HG03432 (cell line): Measurements from ENCODE around the gene RTP3.
"Not testable (repeated sequence)": the region's sequence is repeated elsewhere in the genome, so short reads cannot be mapped to it uniquely, and the experiment has no call there.

Experiments
- ATAC-seq: cut with Tn5 transposase; IDR thresholded peaks from one replicate; pipeline ENCODE4 v1.9.1; 2021; ENCODE audit warnings: mild to moderate bottlenecking, moderate library complexity; ENCODE audit not compliant: unreplicated experiment

Gene RTP3

DNA sequence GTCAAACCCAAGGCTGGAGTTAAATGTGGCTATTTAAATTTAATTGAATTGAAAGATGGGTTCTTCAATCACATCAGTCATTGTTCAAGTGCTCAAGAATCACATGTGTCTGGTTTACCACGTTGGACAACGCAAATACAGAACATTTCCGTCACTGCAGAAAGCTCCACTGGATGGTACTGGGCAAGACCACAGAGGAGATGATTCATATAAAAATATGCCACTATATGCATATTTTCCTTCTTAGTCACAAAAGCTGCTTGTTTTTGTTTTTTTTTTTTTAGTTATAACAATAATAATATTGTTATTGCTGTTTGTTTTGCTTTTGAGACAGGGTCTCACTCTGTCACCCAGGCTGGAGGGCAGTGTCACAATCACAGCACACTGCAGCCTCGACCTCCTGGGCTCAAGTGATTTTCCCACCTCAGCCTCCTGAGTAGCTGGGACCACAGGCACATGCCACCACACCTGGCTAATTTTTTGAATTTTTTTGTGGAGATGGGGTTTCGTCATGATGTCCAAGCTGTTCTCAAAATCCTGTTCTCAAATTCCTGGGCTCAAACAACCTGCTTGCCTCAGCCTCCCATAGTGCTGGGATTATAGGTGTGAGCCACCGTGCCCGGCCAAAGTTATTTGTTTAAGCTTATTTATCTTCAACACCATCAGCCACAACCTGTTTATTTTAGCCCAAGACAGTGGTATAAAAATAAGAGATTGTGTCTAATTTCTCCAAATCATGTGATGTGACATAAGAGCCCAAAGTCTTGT, 19.4 kb downstream of the RTP3 start:
- no peak for ATAC-seq

DNA sequence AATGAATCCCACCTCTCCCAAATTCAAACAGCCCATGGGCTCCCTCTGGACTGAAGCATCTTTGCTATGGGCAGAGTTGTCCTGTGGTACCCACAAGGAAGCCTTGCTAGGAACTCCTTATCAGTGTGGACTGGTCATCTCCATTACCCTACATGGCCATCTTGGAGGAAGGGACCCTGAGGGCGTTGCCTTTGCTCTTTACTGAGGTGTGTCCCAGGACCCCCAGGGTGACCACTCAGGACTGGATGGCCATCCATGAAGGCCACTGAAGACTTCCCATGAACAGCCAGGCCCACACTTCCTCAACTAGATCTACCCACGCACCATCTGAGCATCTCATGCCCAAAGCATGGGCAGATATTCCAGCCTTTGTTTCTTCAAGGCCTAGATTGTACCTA, 20.0 kb downstream of the RTP3 start:
- ATAC-seq = no peak

GRCh38 chr3:46519952-46520351, 22.2 kb downstream of the RTP3 start:
- ATAC-seq = no peak

- ATAC-seq = no peak
Observed at GRCh38 chr3:46520531-46520930, 22.8 kb downstream of the RTP3 start.

GRCh38 chr3:46521096-46521495, 23.3 kb downstream of the RTP3 start:
- ATAC-seq = no peak

DNA sequence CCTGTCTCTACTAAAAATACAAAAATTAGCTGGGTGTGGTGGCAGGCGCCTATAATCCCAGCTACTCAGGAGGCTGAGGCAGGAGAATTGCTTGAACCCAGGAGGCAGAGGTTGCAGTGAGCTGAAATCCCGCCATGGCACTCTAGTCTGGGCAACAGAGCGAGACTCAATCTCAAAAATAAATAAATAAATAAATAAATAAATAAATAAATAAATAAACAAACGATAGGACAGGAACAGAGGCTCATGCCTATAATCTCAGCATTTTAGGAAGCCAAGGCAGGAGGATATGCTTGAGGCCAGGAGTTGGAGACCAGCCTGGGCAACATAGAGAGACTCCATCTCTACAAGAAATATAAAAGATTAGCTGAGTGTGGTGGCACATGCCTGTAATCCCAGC, 24.4 kb downstream of the RTP3 start:
- ATAC-seq = not testable (repeated sequence)

DNA sequence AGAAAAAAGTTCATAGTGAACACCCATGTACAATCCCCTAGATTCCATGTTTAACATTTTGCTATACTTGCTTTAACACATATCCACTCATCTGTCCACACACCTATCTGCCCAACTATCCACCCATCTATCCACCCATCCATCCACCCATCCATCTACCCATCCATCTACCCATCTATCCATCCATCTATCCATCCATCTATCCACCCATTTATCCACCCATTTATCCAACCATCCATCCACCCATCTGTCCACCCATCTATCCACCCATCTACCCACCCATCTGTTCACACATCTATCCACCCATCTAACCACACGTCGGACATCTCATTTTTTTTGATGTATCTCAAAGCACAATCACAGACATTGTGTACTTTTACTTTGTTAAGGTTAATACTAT, 25.8 kb downstream of the RTP3 start:
- no peak for ATAC-seq

DNA sequence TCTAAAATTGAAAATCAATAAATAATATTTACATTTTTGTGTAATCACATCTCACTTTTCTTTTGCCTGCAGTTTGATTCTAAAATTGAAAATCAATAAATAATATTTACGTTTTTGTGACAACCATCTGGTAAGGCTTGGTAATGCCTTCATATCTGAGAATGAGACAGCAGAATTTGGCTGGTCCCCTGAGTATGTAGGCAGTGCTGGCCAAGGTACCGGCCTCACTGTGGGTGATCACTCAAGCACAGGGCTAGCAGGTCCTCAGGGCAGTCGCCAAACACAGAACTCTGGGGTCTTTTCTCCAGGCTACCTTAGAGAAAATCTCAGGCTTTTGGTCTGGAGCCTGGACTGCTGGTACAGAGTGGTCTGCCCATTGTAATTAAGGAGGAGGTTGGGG, 26.2 kb downstream of the RTP3 start:
- ATAC-seq = no peak

DNA sequence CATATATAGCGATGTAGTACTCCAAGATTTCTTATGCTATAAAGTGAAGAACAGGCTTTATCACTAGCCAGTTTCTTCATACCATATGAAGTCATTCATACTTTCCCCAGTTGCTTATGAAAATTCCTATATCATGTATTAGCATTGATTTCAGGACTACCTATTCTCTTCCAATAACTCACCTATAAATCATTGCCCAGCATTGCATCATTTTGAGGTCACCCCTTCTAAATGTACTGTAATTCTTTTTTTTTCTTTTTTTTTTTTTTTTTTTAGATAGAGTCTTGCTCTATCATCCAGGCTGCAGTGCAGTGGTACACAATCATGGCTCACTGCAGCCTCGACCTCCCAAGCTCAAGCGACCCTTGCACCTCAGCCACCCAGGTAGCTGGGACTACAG, 27.1 kb downstream of the RTP3 start:
- no peak for ATAC-seq

- ATAC-seq = no peak
Observed at GRCh38 chr3:46527239-46527638, 29.5 kb downstream of the RTP3 start.

- ATAC-seq = no peak
Observed at GRCh38 chr3:46533091-46533490, 35.3 kb downstream of the RTP3 start.

- no peak for ATAC-seq
Observed at GRCh38 chr3:46535746-46536145, 38.0 kb downstream of the RTP3 start.

- no peak for ATAC-seq
Observed at GRCh38 chr3:46536758-46537157, 39.0 kb downstream of the RTP3 start.

DNA sequence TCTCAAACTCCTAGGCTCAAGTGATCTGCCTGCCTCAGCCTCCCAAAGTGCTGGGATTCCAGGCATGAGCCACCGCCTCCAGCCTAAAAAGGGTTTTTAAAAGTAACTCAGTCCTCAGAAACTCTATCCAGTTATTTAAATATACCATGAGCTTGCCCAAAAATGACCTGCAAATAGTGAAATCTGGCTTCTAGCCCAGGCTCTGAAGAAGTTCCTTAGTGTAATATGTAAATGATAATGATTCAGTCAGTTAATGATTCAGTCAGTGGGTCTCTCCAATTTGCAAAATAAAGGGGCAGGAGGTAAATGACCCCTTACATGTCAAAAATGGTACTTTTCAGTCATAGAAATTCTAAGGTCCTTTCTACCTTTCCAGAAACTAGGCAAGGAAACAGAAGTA, 39.5 kb downstream of the RTP3 start:
- no peak for ATAC-seq

DNA sequence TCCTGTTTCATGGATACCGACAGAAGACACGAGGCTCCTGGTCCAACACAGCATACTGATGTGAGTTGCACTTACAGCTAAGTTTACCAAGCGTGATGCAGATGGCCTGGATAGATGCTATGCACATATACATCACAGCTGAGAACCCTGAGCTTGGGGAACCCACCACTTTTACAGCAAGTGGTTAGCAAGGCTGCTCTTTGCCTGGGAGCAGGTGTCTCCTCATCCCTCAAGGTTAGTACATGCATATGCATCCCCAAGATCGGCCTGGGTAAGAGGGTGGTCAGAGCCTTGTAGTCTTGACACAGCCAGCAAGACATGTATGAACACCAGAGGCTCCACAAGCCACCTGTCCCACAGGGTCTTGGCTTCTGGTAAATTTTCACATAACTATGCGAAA, 40.0 kb downstream of the RTP3 start:
- no peak for ATAC-seq

DNA sequence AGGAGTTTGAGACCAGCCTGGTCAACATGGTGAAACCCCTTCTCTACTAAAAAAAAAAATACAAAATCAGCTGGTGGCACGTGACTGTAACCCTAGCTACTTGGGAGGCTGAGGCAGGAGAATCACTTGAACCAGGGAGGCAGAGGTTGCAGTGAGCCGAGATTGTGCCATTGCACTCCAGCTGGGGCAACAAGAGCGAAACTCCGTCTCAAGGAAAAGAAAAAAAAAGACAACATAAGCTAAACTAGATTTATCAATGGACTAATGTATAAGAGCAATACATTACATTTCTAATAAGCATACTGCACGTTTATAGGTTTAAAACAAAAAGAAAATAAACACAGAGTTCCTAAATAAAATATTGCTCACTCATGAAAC, 40.6 kb downstream of the RTP3 start:
- ATAC-seq = not testable (repeated sequence)

DNA sequence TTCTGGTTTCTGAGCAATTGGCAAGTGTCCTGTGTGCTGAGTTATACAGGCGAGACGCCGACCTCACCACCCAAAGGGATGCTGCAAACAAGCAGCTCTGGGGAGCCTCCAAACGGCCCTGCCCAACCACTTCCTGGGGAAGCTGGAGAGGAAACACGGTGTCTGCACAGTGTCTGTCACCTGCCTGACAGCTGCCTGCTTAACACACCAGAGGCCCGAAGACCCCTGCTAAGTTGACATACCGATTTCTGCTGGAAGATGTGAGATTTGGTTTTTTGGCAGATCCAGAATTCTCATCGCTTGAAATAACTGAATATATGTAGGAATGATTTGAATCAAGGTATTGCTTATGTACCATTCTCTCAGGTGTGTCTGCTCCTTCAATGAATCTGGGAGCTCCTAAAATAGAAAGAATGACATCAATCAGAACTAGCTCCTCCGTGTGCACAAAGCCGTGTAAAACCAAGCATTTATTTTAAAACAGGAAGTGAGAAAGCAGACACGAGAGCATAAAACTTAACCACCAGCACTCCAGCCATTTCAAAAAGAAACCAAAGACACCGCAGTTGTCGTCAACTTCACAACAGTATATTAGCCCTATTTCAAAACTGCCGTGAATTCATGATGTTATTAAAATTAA, 41.1 kb downstream of the RTP3 start:
- peak; percentile 85 for ATAC-seq

- no peak for ATAC-seq
Observed at GRCh38 chr3:46539443-46540005, 41.7 kb downstream of the RTP3 start.

- ATAC-seq = no peak
Observed at GRCh38 chr3:46540550-46540949, 42.8 kb downstream of the RTP3 start.

DNA sequence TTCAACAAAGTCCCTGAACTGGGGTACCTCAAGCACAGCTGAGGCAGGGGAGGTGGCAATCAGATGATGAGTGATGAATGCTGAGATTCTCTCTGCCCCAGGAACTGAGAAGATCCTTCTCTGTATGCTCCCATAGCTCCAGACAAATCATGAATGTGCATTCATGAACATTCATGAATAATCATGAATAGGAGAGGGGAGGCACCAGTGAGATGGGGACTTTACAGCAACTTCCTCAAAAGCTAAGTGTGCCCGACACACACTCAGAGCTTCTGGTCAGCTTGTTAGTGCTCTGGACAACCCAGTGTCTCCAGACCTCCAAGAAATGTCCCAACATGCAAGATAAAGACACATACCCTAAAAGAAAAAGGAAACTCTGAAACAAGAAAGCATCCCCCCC, 44.1 kb downstream of the RTP3 start:
- ATAC-seq = no peak

- ATAC-seq = no peak
Observed at GRCh38 chr3:46542344-46542743, 44.6 kb downstream of the RTP3 start.

- ATAC-seq = no peak
Observed at GRCh38 chr3:46542801-46543201, 45.0 kb downstream of the RTP3 start.
